Uterus (tissue), 4 donors: ENCODE measurements around the gene SPAG4. TPM values are rescaled to one million over a fixed set of nuclear protein-coding genes. Genes with fewer than 3 reads are reported as not detected.

Experiments
- DNase-seq, 2 donors: peaks; one replicate each; pipeline ENCODE4 v3.0.0-alpha.2; 2019 to 2020
- H3K27ac ChIP-seq, 2 donors: fragments of 200-600 bp; sonication (generic); 1 replicate in 1 of 2; 2 replicates in 1 of 2; pipeline ENCODE4 v1.5.1; 2016 to 2018
- H3K27me3 ChIP-seq, 2 donors: fragments of 200-600 bp; sonication (generic); one replicate each; pipeline ENCODE4 v1.5.1; 2018 to 2019; ENCODE audit warnings: control low read depth in 1 of 2
- H3K36me3 ChIP-seq, 2 donors: fragments of 200-600 bp; sonication (generic); one replicate each; pipeline ENCODE4 v1.5.1; 2019; ENCODE audit warnings: control low read depth in 1 of 2
- H3K4me1 ChIP-seq, 2 donors: fragments of 200-600 bp; sonication (generic); one replicate each; pipeline ENCODE4 v1.5.1; 2018 to 2019; ENCODE audit warnings: control low read depth in 1 of 2
- H3K4me3 ChIP-seq, 2 donors: fragments of 200-600 bp; sonication (generic); 1 replicate in 1 of 2; 2 replicates in 1 of 2; pipeline ENCODE4 v1.5.1; 2018 to 2019; ENCODE audit warnings: mild to moderate bottlenecking in 1 of 2
- H3K9me3 ChIP-seq, 2 donors: fragments of 200-600 bp; sonication (generic); one replicate each; pipeline ENCODE4 v1.5.1; 2019; ENCODE audit warnings: control low read depth in 1 of 2
- CTCF ChIP-seq, 4 experiments: fragments of 200-600 bp in 2 of 4; fragments of 450-650 bp in 2 of 4; sonication (generic) in 2 of 4; IDR thresholded peaks; one replicate each; pipeline ENCODE4 v1.5.1; 2016 to 2019; ENCODE audit warnings: antibody characterized with exemption in 4 of 4, mild to moderate bottlenecking in 2 of 4, moderate library complexity in 1 of 4
- POLR2A ChIP-seq, 2 donors: fragments of 450-650 bp; IDR thresholded peaks; one replicate each; pipeline ENCODE4 v1.6.1; 2016; ENCODE audit warnings: antibody characterized with exemption in 2 of 2, mild to moderate bottlenecking in 1 of 2, moderate library complexity in 1 of 2
- intact Hi-C: fragments of 100-400 bp; cut with DNase I; formaldehyde crosslinking; loops from one replicate; pipeline ENCODE4 v1.15.1; 2023; ENCODE audit warnings: low total_unique reads
- total RNA-seq, 4 donors: library from RNA; depleted of rRNA in 3 of 4; stranded (reverse); fragments of >200 nt in 3 of 4; gene quantifications; one replicate each; pipeline versions ENCODE4 v1.1.0 to v1.2.4, GENCODE V29; 2014 to 2023
- donor health status: DM: yes; HTN: yes; CAD: no.

The SPAG4 gene
- total RNA-seq, 4 donors from 2014 or later: 2.1 to 8.4 TPM; not detected in 2

- intact Hi-C loops: no loop called here
- H3K9me3 ChIP-seq: no peaks in the 10 kb centered on the region
- no peak overlapping the region for H3K4me3 ChIP-seq
- no peak overlapping the region for H3K27ac ChIP-seq
- no peaks in the 10 kb centered on the region for H3K36me3 ChIP-seq
- TF ChIP-seq POLR2A (IDR thresholded peaks at IDR 0.05): no peak
- no peak for TF ChIP-seq CTCF (IDR thresholded peaks at IDR 0.05)
- DNase-seq: no peak
- no peaks in the 10 kb centered on the region for H3K27me3 ChIP-seq
- no peaks in the 10 kb centered on the region for H3K4me1 ChIP-seq
Observed at GRCh38 chr20:35583636-35584560, 31.7 kb upstream of the SPAG4 start.

GRCh38 chr20:35586751-35587425, 28.7 kb upstream of the SPAG4 start:
- no peaks in the 10 kb centered on the region for H3K36me3 ChIP-seq
- no peak for TF ChIP-seq POLR2A (IDR thresholded peaks at IDR 0.05)
- no peak for TF ChIP-seq CTCF (IDR thresholded peaks at IDR 0.05)
- H3K4me3 ChIP-seq: no peak overlapping the region
- H3K4me1 ChIP-seq: no peaks in the 10 kb centered on the region
- no peaks in the 10 kb centered on the region for H3K9me3 ChIP-seq
- intact Hi-C loops: no loop called here
- no peak for DNase-seq
- H3K27ac ChIP-seq: no peak overlapping the region
- H3K27me3 ChIP-seq: no peaks in the 10 kb centered on the region

GRCh38 chr20:35587436-35587835, 28.2 kb upstream of the SPAG4 start:
- H3K36me3 ChIP-seq: no peaks in the 10 kb centered on the region
- no peak for TF ChIP-seq CTCF (IDR thresholded peaks at IDR 0.05)
- no peak for TF ChIP-seq POLR2A (IDR thresholded peaks at IDR 0.05)
- no peak for DNase-seq
- H3K9me3 ChIP-seq: no peaks in the 10 kb centered on the region
- H3K4me1 ChIP-seq: no peaks in the 10 kb centered on the region
- intact Hi-C loops: no loop called here
- no peak overlapping the region for H3K4me3 ChIP-seq
- no peak overlapping the region for H3K27ac ChIP-seq
- H3K27me3 ChIP-seq: no peaks in the 10 kb centered on the region

GRCh38 chr20:35588397-35588796, 27.2 kb upstream of the SPAG4 start:
- TF ChIP-seq CTCF (IDR thresholded peaks at IDR 0.05) (no peak), POLR2A (IDR thresholded peaks at IDR 0.05) (no peak)
- H3K9me3 ChIP-seq: no peaks in the 10 kb centered on the region
- no peak for DNase-seq
- no peaks in the 10 kb centered on the region for H3K4me1 ChIP-seq
- no peaks in the 10 kb centered on the region for H3K36me3 ChIP-seq
- no peak overlapping the region for H3K4me3 ChIP-seq
- H3K27me3 ChIP-seq: no peaks in the 10 kb centered on the region
- intact Hi-C loops: no loop called here
- no peak overlapping the region for H3K27ac ChIP-seq
